IPS-18c (cell line): ENCODE measurements around the gene ZBTB18.
"Not testable (repeated sequence)": the region's sequence is repeated elsewhere in the genome, so short reads cannot be mapped to it uniquely, and the experiment has no call there.

Experiments used
- H3K4me3 ChIP-seq: 2 replicates; pipeline ENCODE4 v1.7.0; 2013; ENCODE audit warnings: low read depth, mild to moderate bottlenecking, low read length, moderate library complexity; ENCODE audit not compliant: insufficient read depth
- H3K9me3 ChIP-seq: one replicate; pipeline ENCODE4 v1.6.1; 2013; ENCODE audit warnings: mild to moderate bottlenecking, low read length, moderate library complexity; ENCODE audit not compliant: control insufficient read depth, insufficient read depth

ZBTB18 gene

GRCh38 chr1:244050835-244051444, at the start of gene ZBTB18:
Gene ZBTB18 (plus strand): TSS chr1:244051283. CDS start chr1:244051432, 149 bp downstream.
- peak within 1 kb of the TSS; percentile 68 for H3K4me3 ChIP-seq
- no peaks in the 10 kb centered on the region for H3K9me3 ChIP-seq

- Histone ChIP-seq H3K9me3 (no peaks in the 10 kb centered on the region), H3K4me3 (no peak overlapping the region)
Measured at GRCh38 chr1:244002721-244003120, 48.4 kb upstream of the ZBTB18 start.

DNA sequence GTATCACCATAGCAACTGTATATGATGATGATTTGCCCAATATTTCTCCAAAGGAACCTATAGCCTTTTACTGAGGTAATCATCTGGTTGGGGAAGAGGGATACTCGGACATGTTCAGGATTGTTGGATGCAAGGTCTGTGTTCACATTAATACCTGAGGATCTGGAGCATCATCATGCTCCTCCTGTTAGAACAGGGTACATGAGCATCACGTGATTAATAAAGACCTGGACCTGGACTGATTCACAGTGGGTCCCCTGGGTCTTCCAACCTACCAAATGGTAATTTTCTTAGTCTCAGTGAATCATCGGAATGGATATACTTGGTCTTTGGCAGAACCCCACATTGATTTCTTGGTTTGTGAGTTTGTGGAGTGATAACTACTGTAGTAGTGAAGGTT, 45.6 kb upstream of the ZBTB18 start:
- Histone ChIP-seq H3K9me3 (no peaks in the 10 kb centered on the region), H3K4me3 (no peak overlapping the region)

GRCh38 chr1:244006381-244006901, 44.6 kb upstream of the ZBTB18 start:
- no peaks in the 10 kb centered on the region for H3K9me3 ChIP-seq

DNA sequence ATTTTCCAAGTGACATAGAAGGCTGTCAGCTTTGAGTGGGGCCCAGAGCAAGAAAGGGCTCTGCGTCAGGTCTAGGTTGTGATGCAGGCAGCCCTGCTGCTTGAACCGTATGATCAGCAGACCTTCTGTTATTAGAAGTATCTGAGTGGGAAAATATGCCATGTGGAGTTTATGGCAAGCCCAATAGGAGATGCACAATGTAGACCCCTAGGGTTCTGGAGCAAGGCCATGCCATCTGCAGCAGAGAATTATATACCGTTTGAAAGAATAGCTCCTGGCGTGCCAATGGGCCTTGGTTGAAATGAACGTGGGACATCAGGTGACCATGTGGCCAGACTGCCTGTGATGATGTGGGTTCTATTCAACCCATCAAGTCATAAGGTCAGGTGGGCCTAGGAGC, 44.1 kb upstream of the ZBTB18 start:
- no peaks in the 10 kb centered on the region for H3K9me3 ChIP-seq

More at GRCh38 chr1:244006381-244006901, 44.6 kb upstream of the ZBTB18 start:
- H3K4me3 ChIP-seq = no peak overlapping the region

DNA sequence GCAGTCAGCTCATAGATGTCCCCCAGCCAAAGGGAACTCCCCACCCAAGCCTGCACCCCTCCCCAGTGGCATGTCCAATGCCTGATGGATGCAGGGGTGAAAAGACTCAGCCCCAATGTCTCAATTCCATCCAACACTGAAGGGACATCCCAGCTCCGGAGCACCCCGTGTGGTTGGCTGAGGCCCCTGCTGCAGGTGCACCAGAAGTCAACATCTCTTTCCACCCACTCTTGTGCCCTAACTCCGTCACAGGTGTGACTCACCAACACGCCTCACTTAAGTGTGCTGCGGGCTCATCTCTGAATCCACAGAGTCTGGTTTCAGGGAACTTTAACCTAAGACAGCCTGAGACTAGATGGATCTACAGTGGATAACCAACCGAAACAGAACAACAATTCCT, 40.9 kb upstream of the ZBTB18 start:
- peaks cover 4% of the 10 kb centered on the region for H3K9me3 ChIP-seq
- no peak overlapping the region for H3K4me3 ChIP-seq

More for the DNA sequence above, 44.1 kb upstream of the ZBTB18 start:
- H3K4me3 ChIP-seq = no peak overlapping the region

- H3K9me3 ChIP-seq = peaks cover 4% of the 10 kb centered on the region
- H3K4me3 ChIP-seq = no peak overlapping the region
Measured at GRCh38 chr1:244010703-244011123, 40.4 kb upstream of the ZBTB18 start.

DNA sequence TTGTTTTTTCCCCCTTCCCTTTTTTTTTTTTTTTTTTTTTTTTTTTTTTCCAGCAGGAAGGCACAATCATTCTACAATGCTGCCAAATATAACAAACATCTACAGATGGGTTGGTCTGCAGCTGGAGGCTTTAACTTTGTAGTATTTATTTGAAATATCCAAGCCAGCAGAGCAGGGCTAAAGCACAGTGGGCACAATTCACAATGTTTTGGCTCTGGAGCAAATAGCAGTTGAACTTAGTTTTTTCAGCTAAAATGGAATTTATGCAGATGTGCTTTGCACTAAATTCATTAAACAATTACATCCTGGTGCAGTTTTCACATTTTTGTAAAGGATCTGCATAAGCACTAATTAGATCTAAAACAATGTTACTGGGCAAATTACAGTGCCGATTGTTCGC, 39.8 kb upstream of the ZBTB18 start:
- Histone ChIP-seq H3K4me3 (no peak overlapping the region), H3K9me3 (peaks cover 4% of the 10 kb centered on the region)

GRCh38 chr1:244011786-244012185, 39.3 kb upstream of the ZBTB18 start:
- peaks cover 4% of the 10 kb centered on the region for H3K9me3 ChIP-seq
- no peak overlapping the region for H3K4me3 ChIP-seq

DNA sequence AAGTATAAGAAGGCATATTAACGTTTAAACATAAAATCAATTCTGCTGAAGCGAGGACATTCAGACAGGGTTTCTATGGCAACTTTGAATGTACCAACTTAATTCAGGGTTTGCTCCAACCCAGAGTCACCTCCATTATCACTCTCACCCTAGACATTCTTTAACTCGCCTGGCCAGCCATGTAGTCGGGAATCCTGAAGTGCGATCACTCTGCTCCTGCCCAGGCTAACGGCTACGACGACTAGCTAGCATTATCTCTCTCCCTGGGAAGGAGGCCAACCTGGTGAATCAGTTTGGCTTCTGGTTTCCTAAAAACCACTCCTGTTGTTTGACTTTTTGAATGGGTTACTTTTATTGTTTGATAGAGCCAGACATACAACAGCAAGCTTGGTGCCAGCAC, 38.9 kb upstream of the ZBTB18 start:
- no peak overlapping the region for H3K4me3 ChIP-seq

DNA sequence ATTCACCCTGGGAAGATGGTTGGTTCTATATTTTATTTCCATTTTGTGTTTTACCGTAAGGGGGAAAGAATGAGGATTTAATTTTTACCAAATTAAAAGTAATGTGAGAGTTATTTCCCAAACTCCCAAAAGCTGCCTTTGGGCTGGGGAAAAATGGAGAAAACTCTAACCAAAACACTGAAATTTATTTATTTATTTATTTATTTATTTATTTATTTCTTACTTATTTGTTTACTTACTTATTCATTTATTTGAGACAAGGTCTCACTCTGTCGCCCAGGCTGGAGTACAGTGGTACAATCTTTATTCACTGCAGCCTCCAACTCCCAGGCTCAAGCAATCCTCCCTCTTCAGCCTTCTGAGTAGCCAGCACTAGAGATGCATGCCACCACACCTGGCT, 38.0 kb upstream of the ZBTB18 start:
- peaks cover 4% of the 10 kb centered on the region for H3K9me3 ChIP-seq
- no peak overlapping the region for H3K4me3 ChIP-seq

More for the DNA sequence above, 38.9 kb upstream of the ZBTB18 start:
- H3K9me3 ChIP-seq = peaks cover 4% of the 10 kb centered on the region

DNA sequence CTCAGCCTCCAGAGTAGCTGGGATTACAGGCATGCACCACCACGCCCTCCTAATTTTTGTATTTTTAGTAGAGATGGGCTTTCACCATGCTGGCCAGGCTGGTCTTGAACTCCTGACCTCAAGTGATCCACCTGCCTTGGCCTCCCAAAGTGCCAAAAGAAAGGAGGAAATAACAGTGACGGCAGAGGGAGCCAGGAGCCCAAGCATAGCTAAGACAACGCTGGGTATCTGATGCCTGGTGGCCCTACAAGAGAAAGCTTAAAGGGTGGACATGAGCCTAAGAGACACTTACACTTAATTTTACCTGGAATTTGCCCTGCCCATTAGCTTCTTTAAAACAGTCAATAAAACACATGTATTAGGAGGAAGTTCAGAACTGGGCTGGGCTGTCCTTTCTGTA, 36.2 kb upstream of the ZBTB18 start:
- H3K9me3 ChIP-seq, H3K4me3 ChIP-seq: not testable (repeated sequence)

GRCh38 chr1:244019982-244020485, 31.0 kb upstream of the ZBTB18 start:
- no peak overlapping the region for H3K4me3 ChIP-seq
- peaks cover 1% of the 10 kb centered on the region for H3K9me3 ChIP-seq

DNA sequence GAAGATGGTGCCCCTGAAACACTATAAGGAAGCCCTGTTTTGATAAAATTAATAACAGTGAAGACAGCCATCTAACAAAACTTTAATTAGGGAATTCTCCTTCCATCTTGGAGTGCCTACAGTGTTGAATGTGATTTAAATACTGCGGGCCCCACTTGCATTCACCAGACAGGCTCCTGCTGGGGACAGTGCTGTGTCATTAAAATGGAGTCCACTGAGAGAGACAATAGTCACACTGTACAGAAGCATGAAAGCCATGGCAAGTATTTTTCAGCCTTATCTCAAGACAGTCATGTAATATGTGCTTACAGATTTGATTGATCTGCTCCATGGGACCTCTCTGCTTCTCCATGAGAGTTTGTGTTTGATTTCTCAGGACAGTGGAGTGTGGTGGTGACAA, 29.7 kb upstream of the ZBTB18 start:
- no peaks in the 10 kb centered on the region for H3K9me3 ChIP-seq
- no peak overlapping the region for H3K4me3 ChIP-seq

DNA sequence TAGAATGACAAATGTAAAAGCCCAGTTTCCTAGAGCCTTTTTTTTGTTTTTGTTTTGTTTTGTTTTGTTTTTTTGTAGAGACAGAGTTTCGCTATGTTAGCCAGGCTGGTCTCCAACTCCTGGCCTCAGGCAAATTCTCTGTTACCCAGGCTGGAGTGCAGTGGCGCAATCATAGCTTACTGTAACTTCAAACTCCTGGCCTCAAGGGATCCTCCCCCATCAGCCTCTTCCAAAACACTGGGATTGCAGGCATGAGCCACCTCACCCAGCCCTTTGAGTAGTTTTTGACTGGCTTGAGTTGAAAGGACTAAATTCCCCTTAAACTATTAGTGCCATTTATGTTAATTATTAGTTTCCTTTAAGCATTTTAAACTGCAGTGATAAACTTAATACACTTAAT, 28.8 kb upstream of the ZBTB18 start:
- Histone ChIP-seq H3K9me3 (no peaks in the 10 kb centered on the region), H3K4me3 (no peak overlapping the region)

- H3K9me3 ChIP-seq = no peaks in the 10 kb centered on the region
- no peak overlapping the region for H3K4me3 ChIP-seq
Measured at GRCh38 chr1:244022864-244023440, 28.1 kb upstream of the ZBTB18 start.

DNA sequence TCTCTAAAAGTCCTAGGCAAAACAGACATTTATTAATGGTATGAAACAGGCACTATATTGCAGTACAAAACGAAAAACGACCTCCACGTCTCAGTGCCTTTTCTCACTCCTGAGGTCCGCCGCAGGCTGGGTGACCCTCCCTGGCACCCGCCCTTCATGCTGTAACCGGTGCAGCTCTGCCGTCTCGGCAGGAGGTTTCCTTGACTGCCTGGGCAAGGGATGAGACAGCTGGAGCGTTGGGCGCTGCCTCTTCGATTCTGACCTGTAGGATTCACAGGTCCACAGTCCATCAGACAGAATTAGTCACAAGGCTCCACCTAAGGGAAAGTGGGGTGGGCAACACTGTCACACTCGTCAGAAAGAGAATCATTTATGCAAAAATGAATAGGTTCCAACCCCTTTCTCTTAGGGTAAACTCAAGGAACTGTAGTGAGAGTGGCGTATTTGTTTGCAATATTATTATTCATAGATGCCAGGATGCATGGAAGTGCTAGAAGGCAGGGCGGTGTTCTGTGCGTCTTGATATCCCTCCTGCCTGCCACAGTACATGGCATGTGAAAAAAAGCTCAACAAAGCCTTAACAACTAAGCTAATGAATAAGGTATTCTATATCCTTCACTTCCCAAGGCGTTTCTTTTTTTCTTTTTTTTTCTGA, 23.5 kb upstream of the ZBTB18 start:
- H3K4me3 ChIP-seq = no peak overlapping the region
- peaks cover 3% of the 10 kb centered on the region for H3K9me3 ChIP-seq

DNA sequence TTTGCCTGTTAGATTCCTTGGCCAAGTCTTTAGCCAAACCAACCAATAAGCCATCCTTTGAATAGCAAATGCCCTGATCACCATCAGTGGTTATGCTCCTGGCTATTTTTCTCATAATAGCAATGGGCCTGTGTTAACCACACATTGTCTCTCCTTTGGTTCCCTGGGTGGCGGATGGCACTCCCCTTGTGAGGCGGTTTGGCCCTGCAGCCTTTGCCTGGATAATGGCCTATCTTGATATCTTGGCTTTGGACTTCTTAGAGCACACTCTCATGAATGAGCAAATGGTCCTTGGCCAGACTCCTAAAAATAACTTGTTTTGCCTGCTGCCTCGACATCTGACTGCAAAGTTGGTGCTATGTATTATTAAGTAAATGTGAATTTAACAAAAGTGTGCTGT, 22.4 kb upstream of the ZBTB18 start:
- no peak overlapping the region for H3K4me3 ChIP-seq
- peaks cover 3% of the 10 kb centered on the region for H3K9me3 ChIP-seq
